HG02884 (cell line): ENCODE measurements around the gene ZIC4.

ENCODE experiments used
- ATAC-seq: cut with Tn5 transposase; IDR thresholded peaks from one replicate; pipeline ENCODE4 v1.9.1; 2021; ENCODE audit warnings: mild to moderate bottlenecking, moderate library complexity; ENCODE audit not compliant: unreplicated experiment

Gene ZIC4

DNA sequence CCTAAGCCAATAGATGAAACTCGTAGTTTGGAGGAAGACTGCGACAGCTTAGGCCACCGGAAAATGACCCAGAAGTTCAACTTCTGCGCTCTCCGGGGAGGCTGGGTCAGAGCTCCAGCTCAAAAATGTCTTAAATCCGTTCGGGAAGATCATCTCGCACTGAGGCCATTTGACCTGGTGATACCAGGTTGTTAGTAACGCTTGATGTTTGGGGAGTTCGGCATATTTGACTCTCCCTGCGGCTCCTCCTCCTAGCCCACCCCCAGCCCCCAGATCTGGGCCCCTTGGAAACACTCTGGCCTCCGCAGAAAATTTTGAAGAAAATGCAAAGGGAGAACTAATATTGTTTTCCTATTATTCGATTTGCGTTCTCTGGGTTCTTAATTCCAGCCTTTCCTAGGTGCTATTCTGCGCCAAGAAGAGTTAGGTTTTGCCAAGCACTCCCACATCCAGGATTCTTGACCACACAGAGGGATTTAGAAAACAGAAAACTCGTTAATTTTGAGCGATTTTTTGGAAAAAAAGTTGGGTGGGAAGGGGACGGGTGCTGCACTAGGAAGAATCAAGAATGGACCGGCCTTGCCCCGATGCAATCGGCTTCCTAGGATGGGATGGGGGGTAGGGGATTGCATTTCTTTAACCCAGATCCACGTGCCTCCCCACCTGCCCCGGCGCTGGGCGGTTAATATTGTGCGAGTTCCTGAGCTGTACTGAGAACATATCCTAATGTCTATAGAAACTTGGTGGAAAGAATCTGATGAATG lies 50.0 kb downstream of the ZIC4 start:
- ATAC-seq: no peak

- ATAC-seq: no peak
Observed at GRCh38 chr3:147355753-147356090, 50.6 kb downstream of the ZIC4 start.

DNA sequence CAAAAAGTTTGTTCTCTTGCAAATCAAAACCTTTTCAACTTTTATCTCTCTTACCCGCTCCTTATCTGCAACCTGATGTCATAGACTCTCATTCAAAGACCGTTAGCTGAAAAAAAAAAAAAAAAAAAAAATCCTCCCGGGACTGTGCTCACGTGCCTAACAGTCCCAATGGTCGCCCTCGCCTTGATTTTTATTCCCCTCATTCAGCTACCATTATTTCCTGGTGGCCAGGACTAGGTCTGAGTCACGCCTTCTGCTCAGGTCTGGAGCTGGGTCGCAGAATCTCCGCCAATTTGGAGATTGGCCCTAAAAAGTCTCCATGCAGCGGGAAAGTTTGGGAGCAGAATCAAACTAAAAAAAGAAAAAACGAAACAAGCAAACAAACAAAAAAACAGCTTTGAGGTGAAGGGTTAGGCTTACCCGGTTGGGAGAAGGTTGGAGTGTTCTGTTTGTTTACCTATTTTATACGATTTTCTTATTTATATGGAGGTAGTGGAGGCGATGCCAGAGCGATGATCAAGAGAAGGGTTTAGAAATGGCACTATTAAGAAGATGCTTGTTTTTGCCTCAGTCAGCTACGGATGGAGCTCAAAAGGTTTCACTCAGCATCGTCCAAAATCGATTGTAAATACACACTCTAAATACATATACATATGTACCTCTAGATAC lies 51.1 kb downstream of the ZIC4 start:
- ATAC-seq: no peak

GRCh38 chr3:147354623-147355022 lies 51.7 kb downstream of the ZIC4 start:
- no peak for ATAC-seq

DNA sequence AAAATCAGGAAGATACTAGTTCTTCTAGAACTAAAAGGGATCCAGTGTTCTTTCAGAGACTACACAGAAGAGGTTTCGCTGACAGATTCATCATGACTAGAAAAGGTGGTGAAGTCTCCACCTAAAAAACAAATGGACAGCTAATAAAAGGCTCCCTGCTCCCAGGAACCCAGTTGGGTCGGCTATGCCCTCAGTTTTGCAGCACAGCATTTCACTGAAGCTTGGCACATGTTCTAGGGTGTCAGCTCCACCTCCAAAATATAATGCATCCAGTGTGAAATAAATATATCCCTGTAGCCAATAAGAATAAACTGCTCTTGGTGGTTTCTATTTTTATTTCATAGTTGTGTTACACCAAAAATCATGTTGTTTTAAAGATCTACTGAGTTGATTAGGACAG lies 55.0 kb downstream of the ZIC4 start:
- ATAC-seq: no peak

DNA sequence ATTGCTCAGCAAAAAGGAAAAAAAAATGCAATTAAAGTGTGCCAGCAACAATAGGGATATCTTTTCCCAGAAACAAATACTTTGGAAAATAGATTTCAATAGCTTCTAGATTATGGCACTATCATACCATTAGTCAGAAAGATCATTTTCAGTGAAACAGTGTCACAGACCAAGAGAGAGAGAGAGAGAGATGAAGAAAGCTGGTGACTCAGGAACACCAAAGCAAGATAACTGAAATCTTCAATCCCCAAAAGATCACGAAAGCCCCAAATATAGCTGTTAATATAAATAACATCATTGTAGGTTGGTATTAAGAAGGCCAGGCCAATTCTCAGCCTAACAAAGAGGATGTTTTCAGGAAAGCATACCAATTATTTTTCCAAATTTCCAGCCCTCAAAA lies 57.4 kb downstream of the ZIC4 start:
- ATAC-seq: no peak

DNA sequence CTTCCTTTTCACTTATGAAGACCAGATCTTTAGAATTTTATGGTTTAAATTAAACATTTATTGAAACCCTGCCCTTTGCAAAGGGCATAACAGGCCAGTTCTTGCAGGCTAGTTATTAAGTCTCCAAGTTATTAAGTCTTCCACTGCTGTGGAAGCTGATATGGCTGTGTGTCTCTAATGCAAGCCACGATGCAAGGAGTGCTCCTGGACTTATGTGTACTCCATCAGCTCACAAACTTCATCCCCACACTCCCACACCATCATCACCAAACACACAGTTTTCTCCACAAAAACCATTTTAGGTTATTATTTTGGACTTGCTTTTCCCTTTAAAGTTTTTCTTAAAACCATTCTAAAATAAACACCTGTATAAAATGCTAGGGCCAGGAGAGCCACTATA lies 62.4 kb downstream of the ZIC4 start:
- ATAC-seq: no peak

DNA sequence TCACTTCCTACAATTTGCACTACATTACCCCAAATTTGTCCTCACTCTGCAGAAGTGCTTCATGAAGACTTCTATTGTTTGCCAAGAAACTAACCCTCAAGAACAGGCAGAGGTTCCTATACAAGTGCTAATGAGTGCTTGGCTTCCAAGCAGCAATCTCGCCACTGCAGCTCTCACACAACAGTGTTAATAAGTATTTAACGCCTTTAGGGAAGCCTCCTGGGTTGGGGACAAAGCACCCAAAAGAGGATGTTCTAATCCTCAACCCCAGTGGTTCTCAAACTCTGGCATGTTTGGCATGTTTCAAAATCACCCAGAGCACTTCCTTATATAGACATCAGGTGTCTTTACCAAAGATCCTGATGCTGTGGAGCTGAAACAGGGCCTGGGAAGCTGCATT lies 64.6 kb downstream of the ZIC4 start:
- no peak for ATAC-seq

GRCh38 chr3:147336543-147337278 lies 69.6 kb downstream of the ZIC4 start:
- no peak for ATAC-seq
